NB4 (cell line): ENCODE data around the gene CASTOR1.
"Not testable (repeated sequence)": the region's sequence is repeated elsewhere in the genome, so short reads cannot be mapped to it uniquely, and the experiment has no call there.

Experiments
- DNase-seq: peaks from one replicate; pipeline ENCODE4 v3.0.0; 2010; ENCODE audit warnings: low read depth
- H3K4me3 ChIP-seq: one replicate; pipeline ENCODE4 v1.5.1; 2011; ENCODE audit warnings: mild to moderate bottlenecking, low read depth, low read length, moderate library complexity
- CTCF ChIP-seq: IDR thresholded peaks from one replicate; pipeline ENCODE4 v1.5.1; 2012; ENCODE audit warnings: low read depth, low read length
- MAX ChIP-seq: IDR thresholded peaks from 2 replicates; pipeline ENCODE4 v1.6.1; 2011; ENCODE audit warnings: low read depth, low read length
- MYC ChIP-seq: IDR thresholded peaks from 2 replicates; pipeline ENCODE4 v1.6.1; 2011; ENCODE audit warnings: low read depth, low read length
- POLR2A ChIP-seq: IDR thresholded peaks from 2 replicates; pipeline ENCODE4 v1.6.1; 2011; ENCODE audit warnings: mild to moderate bottlenecking; ENCODE audit not compliant: insufficient read length; ENCODE audit errors: extremely low read depth

The CASTOR1 gene

GRCh38 chr22:30289141-30289979, at the start of gene CASTOR1:
Gene CASTOR1, minus strand, starts transcription at chr22:30289505. Its CDS starts 8 bp downstream, at chr22:30289497.
- TF ChIP-seq MYC (no peak), MAX (peak; percentile 47)
- DNase-seq, result peak; percentile 96
- H3K4me3 ChIP-seq, result peak within 1 kb of the TSS; percentile 46

- TF ChIP-seq MAX (no peak), MYC (no peak), CTCF (no peak), POLR2A (no peak)
Observed at GRCh38 chr22:30338802-30339201, 49.5 kb upstream of the CASTOR1 start.

GRCh38 chr22:30338341-30338740, 49.0 kb upstream of the CASTOR1 start:
- not testable (repeated sequence) for DNase-seq, H3K4me3 ChIP-seq

More at GRCh38 chr22:30338802-30339201, 49.5 kb upstream of the CASTOR1 start:
- H3K4me3 ChIP-seq, result no peak overlapping the region
- no peak for DNase-seq

GRCh38 chr22:30337461-30337778, 48.1 kb upstream of the CASTOR1 start:
- TF ChIP-seq CTCF, result no peak
- no peak overlapping the region for H3K4me3 ChIP-seq
- no peak for DNase-seq

- no peak overlapping the region for H3K4me3 ChIP-seq
- TF ChIP-seq MAX (no peak), CTCF (no peak), POLR2A (no peak)
- no peak for DNase-seq
Observed at GRCh38 chr22:30336752-30337460, 47.6 kb upstream of the CASTOR1 start.

- DNase-seq, result no peak
- H3K4me3 ChIP-seq, result no peak overlapping the region
- no peak for TF ChIP-seq MAX
- no peak for TF ChIP-seq CTCF
- TF ChIP-seq POLR2A, result no peak
- no peak for TF ChIP-seq MYC
Observed at GRCh38 chr22:30335236-30335635, 45.9 kb upstream of the CASTOR1 start.

- no peak for DNase-seq
- H3K4me3 ChIP-seq, result no peak overlapping the region
- no peak for TF ChIP-seq POLR2A
- no peak for TF ChIP-seq MYC
- no peak for TF ChIP-seq CTCF
- no peak for TF ChIP-seq MAX
Observed at GRCh38 chr22:30334646-30335045, 45.3 kb upstream of the CASTOR1 start.
